Neural cell (in vitro differentiated cells): ENCODE data around the gene FYCO1.

Experiments
- CTCF ChIP-seq: fragments of 450-650 bp; IDR thresholded peaks from 2 replicates; pipeline ENCODE4 v1.5.1; 2014; ENCODE audit warnings: antibody characterized with exemption, mild to moderate bottlenecking, moderate library complexity; ENCODE audit not compliant: poor library complexity, severe bottlenecking
- EZH2 ChIP-seq: fragments of 200-600, 300-800 bp; shearing (Covaris generic), sonication (generic); IDR thresholded peaks from 2 replicates; pipeline ENCODE4 v1.6.1; 2014; ENCODE audit warnings: antibody characterized with exemption, low read length, borderline replicate concordance, mild to moderate bottlenecking; ENCODE audit not compliant: insufficient read depth, poor library complexity, severe bottlenecking
- POLR2AphosphoS5 ChIP-seq: IDR thresholded peaks from 2 replicates; pipeline ENCODE4 v1.6.1; 2012
- REST ChIP-seq: IDR thresholded peaks from 2 replicates; pipeline ENCODE4 v1.6.1; 2012; ENCODE audit warnings: borderline replicate concordance
- SMC3 ChIP-seq: fragments of 450-650 bp; conservative IDR thresholded peaks from 2 replicates; pipeline ENCODE4 v1.6.1; 2014; ENCODE audit warnings: antibody characterized with exemption, mild to moderate bottlenecking, moderate library complexity; ENCODE audit not compliant: poor library complexity
- TAF1 ChIP-seq: IDR thresholded peaks from 2 replicates; pipeline ENCODE4 v1.6.1; 2012; ENCODE audit warnings: low read depth

GRCh38 chr3:45975686-45976085 is 19.9 kb downstream of the FYCO1 start:
- no peak for TF ChIP-seq TAF1
- no peak for TF ChIP-seq CTCF
- TF ChIP-seq SMC3, result no peak
- no peak for TF ChIP-seq REST
- TF ChIP-seq POLR2AphosphoS5, result no peak
- no peak for TF ChIP-seq EZH2
